Heart right ventricle (tissue), 16 donors: Measurements from ENCODE around the gene MAGEB3. TPM values are rescaled to one million over a fixed set of nuclear protein-coding genes. Genes with fewer than 3 reads are reported as not detected.

Source experiments
- ATAC-seq, 8 donors: fragments of 200-7000 bp; cut with Tn5 transposase; one replicate each; pipeline ENCODE4 v1.9.1; 2020; ENCODE audit warnings: mild to moderate bottlenecking in 8 of 8, moderate library complexity in 8 of 8, moderate number of reproducible peaks in 1 of 8
- DNase-seq, 2 donors: peaks; one replicate each; pipeline ENCODE4 v3.0.0-alpha.2; 2020
- H3K27ac ChIP-seq, 10 donors: fragments of 200-600 bp; sonication (generic) in 2 of 10; one replicate each; pipeline versions ENCODE4 v1.5.0 to v1.8.0; 2020 to 2022; ENCODE audit warnings: mild to moderate bottlenecking in 3 of 10
- H3K27me3 ChIP-seq, 7 donors: fragments of 200-600 bp; one replicate each; pipeline ENCODE4 v1.8.0; 2021 to 2022; ENCODE audit warnings: mild to moderate bottlenecking in 2 of 7
- H3K36me3 ChIP-seq, 9 donors: fragments of 200-600 bp; sonication (generic) in 1 of 9; one replicate each; pipeline versions ENCODE4 v1.5.0 to v1.8.0; 2020 to 2022; ENCODE audit warnings: mild to moderate bottlenecking in 2 of 9
- H3K4me1 ChIP-seq, 9 donors: fragments of 200-600 bp; sonication (generic) in 1 of 9; one replicate each; pipeline versions ENCODE4 v1.5.0 to v1.8.0; 2020 to 2022; ENCODE audit warnings: mild to moderate bottlenecking in 4 of 9
- H3K4me3 ChIP-seq, 10 donors: fragments of 200-600 bp; sonication (generic) in 2 of 10; one replicate each; pipeline versions ENCODE4 v1.5.0 to v1.8.0; 2020 to 2022; ENCODE audit warnings: mild to moderate bottlenecking in 7 of 10, moderate library complexity in 2 of 10
- H3K9me3 ChIP-seq, 11 donors: fragments of 200-600 bp in 10 of 11; sonication (generic) in 2 of 11; one replicate each; pipeline versions ENCODE4 v1.5.0 to v1.8.0; 2013 to 2022; ENCODE audit warnings: mild to moderate bottlenecking in 2 of 11, control low read depth in 1 of 11, moderate library complexity in 1 of 11
- CTCF ChIP-seq, 9 donors: fragments of 200-600 bp; sonication (generic) in 2 of 9; IDR thresholded peaks; one replicate each; pipeline versions ENCODE4 v1.5.0 to v1.8.0; 2021 to 2022; ENCODE audit warnings: antibody characterized with exemption in 9 of 9, mild to moderate bottlenecking in 5 of 9, moderate library complexity in 1 of 9
- WGBS, 2 donors: extraction: QIAGEN DNeasy Blood & Tissue Kit; methylation state at CpG; one replicate each; pipeline ENCODE4 v1.1.7; 2013; ENCODE audit warnings: inconsistent platforms in 1 of 2; 5-methylcytosine and 5-hydroxymethylcytosine counted together
- intact Hi-C, 10 donors: fragments of 100-400 bp; cut with DNase I; formaldehyde crosslinking; loops; one replicate each; pipeline versions ENCODE4 v1.11.1 to v1.14.2; 2022
- polyA plus RNA-seq, 2 donors: library from polyadenylated mRNA; stranded (reverse); fragments of 200-250 nt; gene quantifications; one replicate each; pipeline ENCODE4 v1.2.3, GENCODE V29; 2013
- total RNA-seq, 10 donors: library from RNA; stranded (reverse); fragmentation: NEBNext Ultra II Directional in 3 of 10; extraction: Animal tissue kit (Norgen Biotek cat#: 25700) in 3 of 10; gene quantifications; one replicate each; pipeline versions ENCODE4 v1.2.1 to v1.2.4, GENCODE V29; 2021 to 2023
- donor health status: Arrhythmogenic right ventricular cardiomyopathy.
- donor health status: ischemic (EF 13 %, LVEDD 7.1; RV severe dilation, severe dysfunction).
- donor health status: healthy with polysubstance abuse.
- donor health status: DM: no; HTN: yes; CAD: no.
- donor health status: DM: no; HTN: no; CAD: no.
- donor health status: ischemic (EF 25% LVEDD 6.9; RV normal size, moderate dysfunction).
- donor health status: ischemic (EF 25% LVEDD 5.7; RV mildly dilated, moderate dysfunction).
- donor health status: healthy.
- donor health status: DM: yes; HTN: yes; CAD: no.
- donor health status: Ischemic cardiomyopathy.
- donor health status: ischemic (EF 35%, LVEDD 5.7; RV mildly dilated, moderate dysfunction).
- donor health status: nonischemic (EF 11% LVEDD 7.7; RV severe dilation, severe dysfunction).
- donor health status: DM: yes; HTN: yes; CAD: no.
- donor health status: PGD.
- donor health status: ischemic (EF 29% LVEDD 5.4; RV normal size, mild dysfunction).
- donor health status: nonischemic (EF 23%, LVEDD 6.1; RV moderate dilation, normal function).

Gene MAGEB3
- total and polyA plus RNA-seq, 12 donors = not detected

GRCh38 chrX:30259927-30260326, 29.5 kb downstream of the MAGEB3 start:
- intact Hi-C loops = no loop called here
- DNase-seq = no peak
- Histone ChIP-seq H3K4me3 (no peak overlapping the region), H3K36me3 (no peaks in the 10 kb centered on the region), H3K27ac (no peak overlapping the region), H3K4me1 (no peaks in the 10 kb centered on the region), H3K27me3 (peaks cover 0 to 21% (median 0%) of the 10 kb centered on the region in 7 donors), H3K9me3 (no peaks in the 10 kb centered on the region)
- TF ChIP-seq CTCF (IDR thresholded peaks at IDR 0.05) = no peak
- WGBS, 2 donors = 81 to 84% methylated on average over 2 of the region's 2 CpGs
- ATAC-seq = no peak

- H3K4me3 ChIP-seq = no peak overlapping the region
- no peaks in the 10 kb centered on the region for H3K36me3 ChIP-seq
- intact Hi-C loops = no loop called here
- no peaks in the 10 kb centered on the region for H3K9me3 ChIP-seq
- DNase-seq (no peak), ATAC-seq (no peak)
- H3K27ac ChIP-seq = no peak overlapping the region
- no peak for TF ChIP-seq CTCF (IDR thresholded peaks at IDR 0.05)
- H3K4me1 ChIP-seq = no peaks in the 10 kb centered on the region
- peaks cover 0 to 22% (median 0%) of the 10 kb centered on the region in 7 donors for H3K27me3 ChIP-seq
These were observed 30.6 kb downstream of the MAGEB3 start for GRCh38 chrX:30261012-30261411.

- WGBS, 2 donors = 85 to 94% methylated on average over 1 of the region's 1 CpG
- DNase-seq (no peak), ATAC-seq (no peak)
- no peaks in the 10 kb centered on the region for H3K9me3 ChIP-seq
- no peak overlapping the region for H3K27ac ChIP-seq
- peaks cover 0 to 22% (median 0%) of the 10 kb centered on the region in 7 donors for H3K27me3 ChIP-seq
- no peak for TF ChIP-seq CTCF (IDR thresholded peaks at IDR 0.05)
- intact Hi-C loops = no loop called here
- H3K4me3 ChIP-seq = no peak overlapping the region
- no peaks in the 10 kb centered on the region for H3K36me3 ChIP-seq
- no peaks in the 10 kb centered on the region for H3K4me1 ChIP-seq
These were observed 32.3 kb downstream of the MAGEB3 start for GRCh38 chrX:30262763-30263162.

GRCh38 chrX:30270639-30271038, 40.2 kb downstream of the MAGEB3 start:
- no peaks in the 10 kb centered on the region for H3K36me3 ChIP-seq
- 85 to 92% methylated on average over 3 of the region's 3 CpGs for WGBS, 2 donors

More at GRCh38 chrX:30270639-30271038, 40.2 kb downstream of the MAGEB3 start:
- intact Hi-C loops = loop anchor here in 5 of 10 donors (10.0 kb wide), 2 partner anchors 224 to 234 kb away; no protein-coding TSS in a partner anchor
- no peak for DNase-seq
- no peaks in the 10 kb centered on the region for H3K4me1 ChIP-seq
- no peak overlapping the region for H3K4me3 ChIP-seq
- no peak overlapping the region for H3K27ac ChIP-seq
- no peak for ATAC-seq
- no peak for TF ChIP-seq CTCF (IDR thresholded peaks at IDR 0.05)
- peaks cover 0 to 31% (median 0%) of the 10 kb centered on the region in 7 donors for H3K27me3 ChIP-seq
- H3K9me3 ChIP-seq = no peaks in the 10 kb centered on the region
